ENCODE data around the gene CIAO3. TPM values are rescaled to one million over a fixed set of nuclear protein-coding genes. Genes with fewer than 3 reads are reported as not detected.

Gene CIAO3
- total RNA-seq, 4 donors from 2014 or later = 19.4 to 33.3 (median 30.2) TPM

GRCh38 chr16:727291-727977, 13.4 kb downstream of the CIAO3 start:
- Histone ChIP-seq H3K36me3 (peaks cover 12 to 34% (median 24%) of the 10 kb centered on the region in 4 donors), H3K4me3 (peak overlapping the region; percentile 56 to 66 (median 58)), H3K27ac (replicated peaks in 1 of 4) (no peak overlapping the region), H3K27me3 (peaks cover 0 to 53% (median 24%) of the 10 kb centered on the region in 4 donors), H3K4me1 (peaks cover 26 to 38% (median 33%) of the 10 kb centered on the region in 4 donors), H3K9me3 (no peaks in the 10 kb centered on the region)
- 0% methylated on average over 12 of the region's 61 CpGs for WGBS
- TF ChIP-seq EP300 (IDR thresholded peaks at IDR 0.05) (no peak), POLR2A (IDR thresholded peaks at IDR 0.05; ENCODE audit: low read depth) (peak; percentile 22)
- intact Hi-C loops (cut with DNase I) = no loop called here
- DNase-seq (ENCODE audit: extremely low spot score) = no peak

DNA sequence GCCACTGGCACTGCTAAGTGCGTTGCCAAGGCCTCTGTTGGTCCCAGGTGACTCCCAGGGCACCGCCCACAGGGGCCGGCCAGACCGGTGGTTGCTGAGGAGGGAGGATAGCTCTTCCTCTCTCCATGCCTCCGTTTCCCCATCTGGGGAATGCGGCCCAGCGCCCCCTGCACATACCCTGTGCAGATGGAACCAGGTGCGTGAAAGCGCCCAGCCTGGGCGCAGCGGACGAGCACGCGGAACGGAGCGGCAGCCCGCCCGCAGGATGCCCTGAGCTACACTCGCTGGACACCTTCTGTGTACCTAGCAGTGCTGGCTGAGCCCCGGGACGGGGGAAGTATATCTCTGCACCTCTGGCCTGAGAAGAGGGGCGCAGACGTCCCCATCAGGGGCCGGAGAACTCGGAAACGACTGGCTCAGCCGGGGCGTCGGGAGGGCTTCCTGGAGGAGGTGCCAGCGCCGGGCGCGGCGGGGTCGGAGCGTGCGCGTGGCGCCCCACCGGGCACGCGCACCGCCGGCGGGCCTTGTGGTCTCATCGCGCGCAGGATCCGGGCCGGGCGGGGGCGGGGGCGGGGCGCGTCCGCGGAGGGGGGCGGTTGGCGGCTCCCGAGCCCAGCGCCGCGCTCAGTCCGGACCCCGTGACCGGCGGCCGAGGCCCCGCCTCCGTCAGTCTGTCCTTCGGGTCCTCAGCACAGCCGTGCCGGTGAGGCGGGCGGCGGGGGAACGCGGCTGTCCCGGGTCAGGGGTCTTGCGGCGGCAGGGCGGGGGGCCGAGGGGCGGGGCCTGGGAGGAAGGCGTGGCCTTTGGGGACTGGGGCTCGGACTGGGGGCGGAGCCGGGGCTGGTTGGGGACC, 14.1 kb downstream of the CIAO3 start, which contains the start of the genes CCDC78 and HAGHL:
CCDC78 (minus strand) TSS at position 6 of the 853 bp plus-strand sequence. CDS start 76 bp downstream, outside the sequence.
HAGHL (plus strand) TSS at position 669 of the 853 bp plus-strand sequence. CDS start 404 bp downstream, outside the sequence.
- WGBS = no CpG with 5 or more reads among the region's 88 CpGs
- Histone ChIP-seq H3K27ac (replicated peaks in 1 of 4) (no peak within 1 kb of the TSS), H3K36me3 (peaks cover 8 to 26% (median 18%) of the 10 kb centered on the region in 4 donors), H3K27me3 (peaks cover 0 to 53% (median 24%) of the 10 kb centered on the region in 4 donors), H3K4me3 (peak within 1 kb of the TSS; percentile 56 to 66 (median 58)), H3K9me3 (no peaks in the 10 kb centered on the region), H3K4me1 (peaks cover 29 to 45% (median 40%) of the 10 kb centered on the region in 4 donors)
- intact Hi-C loops (cut with DNase I) = no loop called here
- no peak for DNase-seq (ENCODE audit: extremely low spot score)
- no peak for TF ChIP-seq POLR2A (IDR thresholded peaks at IDR 0.05; ENCODE audit: low read depth)
- TF ChIP-seq POLR2AphosphoS5 (IDR thresholded peaks at IDR 0.05) = no peak
- no peak for TF ChIP-seq CTCF (IDR thresholded peaks at IDR 0.05)
- TF ChIP-seq EP300 (IDR thresholded peaks at IDR 0.05) = no peak

- Histone ChIP-seq H3K27me3 (peaks cover 0 to 53% (median 24%) of the 10 kb centered on the region in 4 donors), H3K4me1 (peaks cover 32 to 50% (median 45%) of the 10 kb centered on the region in 4 donors), H3K36me3 (peaks cover 2 to 21% (median 13%) of the 10 kb centered on the region in 4 donors), H3K27ac (replicated peaks in 1 of 4) (no peak overlapping the region), H3K9me3 (no peaks in the 10 kb centered on the region), H3K4me3 (peak overlapping the region in 2 of 4 donors; percentile 56 to 61)
- TF ChIP-seq CTCF (IDR thresholded peaks at IDR 0.05) (no peak), POLR2AphosphoS5 (IDR thresholded peaks at IDR 0.05) (no peak), EP300 (IDR thresholded peaks at IDR 0.05) (no peak), POLR2A (IDR thresholded peaks at IDR 0.05; ENCODE audit: low read depth) (no peak)
- WGBS = no CpG with 5 or more reads among the region's 9 CpGs
- DNase-seq (ENCODE audit: extremely low spot score) = no peak
- intact Hi-C loops (cut with DNase I) = no loop called here
These were observed 14.7 kb downstream of the CIAO3 start for GRCh38 chr16:726188-726437.

GRCh38 chr16:725463-726187, 15.2 kb downstream of the CIAO3 start:
- Histone ChIP-seq H3K27ac (replicated peaks in 1 of 4) (no peak overlapping the region), H3K27me3 (peaks cover 0 to 53% (median 24%) of the 10 kb centered on the region in 4 donors), H3K9me3 (no peaks in the 10 kb centered on the region), H3K4me3 (no peak overlapping the region), H3K4me1 (peaks cover 33 to 52% (median 46%) of the 10 kb centered on the region in 4 donors), H3K36me3 (peaks cover 0 to 16% (median 9%) of the 10 kb centered on the region in 4 donors)
- WGBS = 78% methylated on average over 8 of the region's 23 CpGs
- no peak for DNase-seq (ENCODE audit: extremely low spot score)
- intact Hi-C loops (cut with DNase I) = no loop called here
- TF ChIP-seq CTCF (IDR thresholded peaks at IDR 0.05) (no peak), POLR2AphosphoS5 (IDR thresholded peaks at IDR 0.05) (no peak), EP300 (IDR thresholded peaks at IDR 0.05) (no peak), POLR2A (IDR thresholded peaks at IDR 0.05; ENCODE audit: low read depth) (no peak)

All from esophagus muscularis mucosa (tissue), 4 donors.